GM18907 (cell line): ENCODE data around the gene RPL39L.

Experiments
- ATAC-seq: cut with Tn5 transposase; IDR thresholded peaks from one replicate; pipeline ENCODE4 v1.9.1; 2021; ENCODE audit warnings: mild to moderate bottlenecking, moderate library complexity; ENCODE audit not compliant: unreplicated experiment

RPL39L gene

GRCh38 chr3:187072102-187072501, 67.2 kb downstream of the RPL39L start:
- ATAC-seq: no peak
